ENCODE data around the gene NRP2.

Gene NRP2

GRCh38 chr2:205786976-205787375 lies 104.7 kb downstream of the NRP2 start:
- ATAC-seq: no peak
- TF ChIP-seq ZNF8 (CRISPR knock-in tag; IDR thresholded peaks at IDR 0.05) (no peak), CSDC2 (CRISPR knock-in tag; IDR thresholded peaks at IDR 0.05) (no peak), RARB (CRISPR knock-in tag; IDR thresholded peaks at IDR 0.05) (no peak), PPARA (CRISPR knock-in tag; IDR thresholded peaks at IDR 0.05; ENCODE audit: borderline replicate concordance) (no peak), ZC3H10 (CRISPR knock-in tag; IDR thresholded peaks at IDR 0.05) (no peak), PATZ1 (CRISPR knock-in tag; IDR thresholded peaks at IDR 0.05; ENCODE audit: borderline replicate concordance) (no peak), CREB5 (CRISPR knock-in tag; IDR thresholded peaks at IDR 0.05; ENCODE audit: low read depth) (no peak), TCF4 (CRISPR knock-in tag; IDR thresholded peaks at IDR 0.05; ENCODE audit: borderline replicate concordance) (no peak), TOX (CRISPR knock-in tag; IDR thresholded peaks at IDR 0.05; ENCODE audit: borderline replicate concordance) (no peak), CSRNP3 (CRISPR knock-in tag; IDR thresholded peaks at IDR 0.05) (no peak), BACH2 (CRISPR knock-in tag; IDR thresholded peaks at IDR 0.05; ENCODE audit: borderline replicate concordance) (no peak)

- TF ChIP-seq ARNTL (CRISPR knock-in tag; IDR thresholded peaks at IDR 0.05; ENCODE audit: borderline replicate concordance, low read depth) (no peak), TSHZ2 (CRISPR knock-in tag; IDR thresholded peaks at IDR 0.05) (no peak), ZFP30 (CRISPR knock-in tag; IDR thresholded peaks at IDR 0.05) (no peak), TOX (CRISPR knock-in tag; IDR thresholded peaks at IDR 0.05; ENCODE audit: borderline replicate concordance) (no peak), ISL1 (CRISPR knock-in tag; IDR thresholded peaks at IDR 0.05) (no peak), CSDC2 (CRISPR knock-in tag; IDR thresholded peaks at IDR 0.05) (no peak), POU6F1 (CRISPR knock-in tag; IDR thresholded peaks at IDR 0.05; ENCODE audit: borderline replicate concordance, low read depth) (no peak), ZNF70 (CRISPR knock-in tag; IDR thresholded peaks at IDR 0.05) (no peak), RARB (CRISPR knock-in tag; IDR thresholded peaks at IDR 0.05) (no peak), ESRRG (CRISPR knock-in tag; IDR thresholded peaks at IDR 0.05) (no peak), ZNF8 (CRISPR knock-in tag; IDR thresholded peaks at IDR 0.05) (no peak), TCF4 (CRISPR knock-in tag; IDR thresholded peaks at IDR 0.05; ENCODE audit: borderline replicate concordance) (no peak), GLIS3 (CRISPR knock-in tag; IDR thresholded peaks at IDR 0.05) (no peak), CREB5 (CRISPR knock-in tag; IDR thresholded peaks at IDR 0.05; ENCODE audit: low read depth) (no peak), CSRNP3 (CRISPR knock-in tag; IDR thresholded peaks at IDR 0.05) (no peak), ZC3H10 (CRISPR knock-in tag; IDR thresholded peaks at IDR 0.05) (no peak), BACH2 (CRISPR knock-in tag; IDR thresholded peaks at IDR 0.05; ENCODE audit: borderline replicate concordance) (no peak)
- ATAC-seq: no peak
Observed at GRCh38 chr2:205787761-205788160, 105.5 kb downstream of the NRP2 start.
